Activated T-helper 1 cell treated with anti-CD3 and anti-CD28 coated beads, Interleukin-12 subunit alpha, Interleukin-12 subunit beta, Interleukin-2, Interleukin-4 antibody, amounts not matched to agents 30 ng/mL and 10 ng/mL and 1 ng/mL, durations not matched to agents 14 hours and 24 hours and 36 hours (primary cell): ENCODE results near the gene SPATA4. TPM values are rescaled to one million over a fixed set of nuclear protein-coding genes. Genes with fewer than 3 reads are reported as not detected.
A peak's percentile ranks its signal among the peaks of the same experiment; 100 is the strongest.

Source experiments
- DNase-seq: peaks from one replicate; pipeline ENCODE4 v3.0.0; 2021; ENCODE audit warnings: low spot score
- H3K27ac Mint-ChIP-seq: one replicate; pipeline ENCODE4 v1.8.0; 2021; ENCODE audit warnings: mild to moderate bottlenecking, mixed read lengths
- H3K27me3 Mint-ChIP-seq: one replicate; pipeline ENCODE4 v1.8.0; 2022; ENCODE audit warnings: mild to moderate bottlenecking, moderate library complexity, mixed read lengths; ENCODE audit not compliant: insufficient read depth
- H3K36me3 Mint-ChIP-seq: one replicate; pipeline ENCODE4 v1.8.0; 2021; ENCODE audit warnings: low read depth, mixed read lengths
- H3K4me1 Mint-ChIP-seq: one replicate; pipeline ENCODE4 v1.8.0; 2021; ENCODE audit warnings: low read depth, mixed read lengths
- H3K4me3 Mint-ChIP-seq: one replicate; pipeline ENCODE4 v1.8.0; 2021; ENCODE audit warnings: mild to moderate bottlenecking, moderate library complexity, mixed read lengths
- H3K9me3 Mint-ChIP-seq: one replicate; pipeline ENCODE4 v1.8.0; 2021; ENCODE audit warnings: mixed read lengths
- intact Hi-C: fragments of 100-400 bp; cut with micrococcal nuclease; formaldehyde crosslinking; loops from one replicate; pipeline ENCODE4 v1.15.1; 2024
- total RNA-seq: library from RNA; stranded (reverse); gene quantifications from 2 replicates; pipeline ENCODE4 v1.2.3, GENCODE V29; 2022

The SPATA4 gene
- total RNA-seq, 1 donor from 2014 or later, result not detected

GRCh38 chr4:176210579-176211296 lies 15.4 kb upstream of the SPATA4 start:
- no peaks in the 10 kb centered on the region for H3K9me3 Mint-ChIP-seq
- no peak for DNase-seq
- intact Hi-C loops, result no loop called here
- H3K27me3 Mint-ChIP-seq, result peaks cover 9% of the 10 kb centered on the region
- no peaks in the 10 kb centered on the region for H3K36me3 Mint-ChIP-seq
- H3K4me1 Mint-ChIP-seq, result no peaks in the 10 kb centered on the region
- no peak overlapping the region for H3K27ac Mint-ChIP-seq
- no peak overlapping the region for H3K4me3 Mint-ChIP-seq

GRCh38 chr4:176210101-176210500 lies 14.7 kb upstream of the SPATA4 start:
- Mint-ChIP-seq H3K4me3 (no peak overlapping the region), H3K27me3 (peaks cover 9% of the 10 kb centered on the region), H3K4me1 (no peaks in the 10 kb centered on the region), H3K9me3 (no peaks in the 10 kb centered on the region), H3K27ac (no peak overlapping the region), H3K36me3 (no peaks in the 10 kb centered on the region)
- intact Hi-C loops, result no loop called here
- DNase-seq, result no peak

DNA sequence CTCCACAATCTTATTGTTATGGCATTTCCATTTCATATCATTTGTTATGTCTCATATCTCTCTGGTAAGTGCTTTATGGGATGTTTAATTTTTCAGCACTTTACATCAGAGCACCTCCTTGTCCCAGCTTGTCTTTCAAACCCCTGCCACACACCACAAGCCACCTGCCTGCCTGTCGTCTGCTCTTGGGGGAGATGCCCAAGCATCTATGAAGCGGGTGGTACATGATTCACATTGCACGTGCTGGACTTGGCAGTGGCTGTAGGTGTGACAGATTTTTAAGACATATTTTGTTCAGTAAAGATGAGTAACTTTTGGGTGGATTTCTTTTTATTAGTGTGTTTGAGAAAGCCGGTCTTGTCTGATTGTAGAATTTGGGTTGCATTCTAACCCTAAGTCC lies 14.2 kb upstream of the SPATA4 start:
- intact Hi-C loops, result no loop called here
- Mint-ChIP-seq H3K27me3 (peaks cover 9% of the 10 kb centered on the region), H3K4me3 (no peak overlapping the region), H3K9me3 (no peaks in the 10 kb centered on the region), H3K27ac (no peak overlapping the region), H3K4me1 (no peaks in the 10 kb centered on the region), H3K36me3 (no peaks in the 10 kb centered on the region)
- no peak for DNase-seq

- H3K36me3 Mint-ChIP-seq, result no peaks in the 10 kb centered on the region
- peaks cover 9% of the 10 kb centered on the region for H3K27me3 Mint-ChIP-seq
- no peaks in the 10 kb centered on the region for H3K4me1 Mint-ChIP-seq
- no peak overlapping the region for H3K4me3 Mint-ChIP-seq
- intact Hi-C loops, result no loop called here
- no peak for DNase-seq
- no peak overlapping the region for H3K27ac Mint-ChIP-seq
- no peaks in the 10 kb centered on the region for H3K9me3 Mint-ChIP-seq
Observed at GRCh38 chr4:176207839-176208238, 12.5 kb upstream of the SPATA4 start.

DNA sequence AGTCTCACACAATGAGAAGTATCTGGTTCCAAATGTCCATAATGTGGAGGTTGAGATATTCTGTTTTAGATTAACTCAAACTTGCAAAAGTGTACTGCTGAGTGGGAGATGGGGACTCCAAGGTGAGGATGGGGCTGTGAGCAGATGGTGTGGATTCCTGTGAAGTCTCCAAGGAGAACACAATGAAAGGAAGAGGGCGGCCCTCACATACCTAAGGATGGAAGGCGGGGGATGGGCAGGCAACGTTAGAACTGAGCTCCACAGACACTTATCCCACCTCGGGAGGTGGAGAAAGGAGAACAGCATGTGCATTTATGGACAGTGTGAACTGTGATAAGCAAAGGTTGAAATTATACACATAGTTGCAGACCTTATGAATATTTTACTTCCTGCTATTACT lies 9.9 kb upstream of the SPATA4 start:
- intact Hi-C loops, result no loop called here
- DNase-seq, result no peak
- H3K36me3 Mint-ChIP-seq, result no peaks in the 10 kb centered on the region
- no peak overlapping the region for H3K4me3 Mint-ChIP-seq
- H3K9me3 Mint-ChIP-seq, result no peaks in the 10 kb centered on the region
- H3K27ac Mint-ChIP-seq, result no peak overlapping the region
- no peaks in the 10 kb centered on the region for H3K4me1 Mint-ChIP-seq
- H3K27me3 Mint-ChIP-seq, result peaks cover 15% of the 10 kb centered on the region

GRCh38 chr4:176198316-176198903 lies 3.0 kb upstream of the SPATA4 start:
- no peak for DNase-seq

DNA sequence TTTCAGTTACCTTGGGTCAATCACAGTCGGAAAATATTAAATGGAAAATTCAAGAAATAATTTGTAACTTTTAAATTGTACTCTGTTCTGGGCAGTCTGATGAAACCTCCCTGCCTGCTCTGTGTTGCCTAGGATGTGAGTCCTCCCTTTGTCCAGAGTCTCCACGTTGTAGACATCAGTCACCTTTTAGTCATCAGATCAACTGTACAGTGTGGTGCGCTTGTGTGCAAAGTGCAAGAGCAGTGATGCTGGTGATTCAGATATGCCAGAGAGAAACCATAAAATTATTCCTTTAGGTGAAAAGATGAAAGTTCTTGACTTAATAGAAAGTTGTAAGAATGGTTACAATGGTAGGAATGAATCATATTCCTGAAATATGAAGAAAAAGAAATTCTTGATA lies 1.4 kb downstream of the SPATA4 start:
- Mint-ChIP-seq H3K4me3 (peak overlapping the region; percentile 32), H3K36me3 (peaks cover 2% of the 10 kb centered on the region), H3K27ac (peak overlapping the region; percentile 54), H3K27me3 (peaks cover 32% of the 10 kb centered on the region), H3K9me3 (peaks cover 4% of the 10 kb centered on the region), H3K4me1 (peaks cover 22% of the 10 kb centered on the region)
- no peak for DNase-seq
- intact Hi-C loops, result loop anchor here (1.0 to 5.0 kb wide), 3 partner anchors 70 to 1912 kb away; partner anchors contain the start of genes CEP44 and FBXO8

More at GRCh38 chr4:176198316-176198903, 3.0 kb upstream of the SPATA4 start:
- Mint-ChIP-seq H3K4me3 (no peak overlapping the region), H3K36me3 (peaks cover 2% of the 10 kb centered on the region), H3K27me3 (peaks cover 28% of the 10 kb centered on the region), H3K27ac (no peak overlapping the region), H3K9me3 (peaks cover 4% of the 10 kb centered on the region), H3K4me1 (peaks cover 22% of the 10 kb centered on the region)
- intact Hi-C loops, result loop anchor here (5.0 kb wide), 1 partner anchor 1114 kb away; no protein-coding TSS in a partner anchor

DNA sequence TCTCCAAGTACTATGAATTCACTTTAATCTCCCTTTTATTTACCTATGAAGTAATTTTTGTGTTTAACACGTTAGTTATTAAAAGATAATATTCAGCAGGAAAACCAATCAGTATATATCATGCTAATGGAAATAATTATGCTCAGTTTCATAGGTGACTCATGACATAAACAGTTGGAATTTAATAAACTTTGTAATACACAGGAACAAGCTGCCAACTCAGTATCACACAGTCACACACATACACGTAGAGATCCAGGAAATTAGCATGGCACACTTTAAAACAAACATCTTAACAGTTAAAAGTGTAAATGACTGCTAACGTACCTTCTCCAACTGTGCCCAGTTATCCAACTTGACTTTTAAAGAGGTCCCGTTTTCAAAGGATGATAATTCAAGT lies 2.3 kb downstream of the SPATA4 start:
- Mint-ChIP-seq H3K27me3 (peaks cover 24% of the 10 kb centered on the region), H3K9me3 (peaks cover 4% of the 10 kb centered on the region), H3K27ac (no peak overlapping the region), H3K4me1 (peaks cover 22% of the 10 kb centered on the region), H3K4me3 (no peak overlapping the region), H3K36me3 (peaks cover 2% of the 10 kb centered on the region)
- DNase-seq, result no peak
- intact Hi-C loops, result loop anchor here (5.0 kb wide), 1 partner anchor 1911 kb away; the partner anchor contains the start of genes CEP44 and FBXO8

DNA sequence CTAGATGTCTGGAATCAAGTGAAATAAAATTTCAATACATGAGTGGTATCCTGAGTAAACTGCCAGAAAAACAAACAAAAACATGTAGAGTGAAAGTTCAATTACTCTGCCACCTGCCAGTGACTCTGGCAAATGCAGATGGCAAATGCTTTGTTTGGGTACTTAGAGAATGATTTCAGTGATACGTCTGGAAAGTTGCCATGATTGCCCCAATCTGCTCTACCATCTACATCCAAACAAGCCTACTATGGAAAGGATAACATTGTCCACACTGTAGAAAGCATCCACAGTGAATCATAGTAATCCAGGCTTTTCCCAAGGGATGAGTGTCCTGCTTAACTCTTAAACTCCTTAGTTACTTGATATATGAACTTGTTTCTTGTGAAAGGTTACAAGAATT lies 3.4 kb downstream of the SPATA4 start:
- H3K9me3 Mint-ChIP-seq, result peaks cover 4% of the 10 kb centered on the region
- no peak for DNase-seq
- no peak overlapping the region for H3K27ac Mint-ChIP-seq
- no peak overlapping the region for H3K4me3 Mint-ChIP-seq
- H3K4me1 Mint-ChIP-seq, result peaks cover 22% of the 10 kb centered on the region
- peaks cover 21% of the 10 kb centered on the region for H3K27me3 Mint-ChIP-seq
- intact Hi-C loops, result loop anchor here (5.0 kb wide), 1 partner anchor 1910 kb away; the partner anchor contains the start of genes CEP44 and FBXO8
- peaks cover 2% of the 10 kb centered on the region for H3K36me3 Mint-ChIP-seq

- Mint-ChIP-seq H3K4me3 (no peak overlapping the region), H3K27ac (no peak overlapping the region), H3K4me1 (peaks cover 14% of the 10 kb centered on the region), H3K27me3 (peaks cover 21% of the 10 kb centered on the region), H3K36me3 (no peaks in the 10 kb centered on the region), H3K9me3 (no peaks in the 10 kb centered on the region)
- intact Hi-C loops, result loop anchor here (5.0 kb wide), 1 partner anchor 1908 kb away; the partner anchor contains the start of genes CEP44 and FBXO8
- DNase-seq, result no peak
Observed at GRCh38 chr4:176189891-176190795, 5.2 kb downstream of the SPATA4 start.

DNA sequence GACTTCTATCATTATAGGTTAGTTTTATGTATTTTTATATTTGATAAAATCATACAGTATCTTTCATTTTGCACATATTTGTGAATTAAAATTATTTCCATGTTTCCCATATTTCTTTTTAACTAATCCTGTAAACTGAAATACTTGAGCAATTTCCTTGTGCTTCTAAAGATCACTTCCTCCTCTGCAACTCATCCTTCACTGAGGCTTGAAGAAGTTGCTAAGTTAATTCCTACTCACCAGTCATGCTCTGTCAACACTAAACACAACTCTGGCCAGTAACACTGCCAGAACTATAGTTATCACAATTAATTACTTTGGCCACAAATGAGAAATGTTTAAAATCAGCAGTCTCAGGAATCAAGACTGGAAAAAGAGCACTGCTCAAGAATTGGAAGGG lies 6.7 kb downstream of the SPATA4 start:
- peaks cover 2% of the 10 kb centered on the region for H3K4me1 Mint-ChIP-seq
- H3K27ac Mint-ChIP-seq, result no peak overlapping the region
- no peaks in the 10 kb centered on the region for H3K9me3 Mint-ChIP-seq
- no peaks in the 10 kb centered on the region for H3K36me3 Mint-ChIP-seq
- peaks cover 16% of the 10 kb centered on the region for H3K27me3 Mint-ChIP-seq
- DNase-seq, result no peak
- no peak overlapping the region for H3K4me3 Mint-ChIP-seq
- intact Hi-C loops, result no loop called here

DNA sequence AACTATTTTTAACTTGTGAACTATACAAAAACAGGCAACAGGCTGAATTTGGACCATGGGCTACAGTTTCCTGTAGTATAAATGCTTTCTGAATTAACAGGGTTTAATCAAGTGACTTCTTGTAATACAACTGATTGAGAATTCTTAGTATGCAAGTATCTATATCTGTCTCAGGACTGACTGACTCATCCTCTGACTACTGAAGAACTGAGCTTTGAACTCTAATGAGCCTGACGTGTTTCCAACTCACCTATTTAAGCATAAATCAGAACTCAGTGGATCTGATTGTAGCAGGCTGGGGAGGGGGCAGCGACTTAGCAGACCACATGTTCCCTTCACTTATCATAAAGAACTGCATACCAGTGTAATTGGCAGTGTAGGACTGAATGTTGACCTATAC lies 7.8 kb downstream of the SPATA4 start:
- Mint-ChIP-seq H3K4me1 (no peaks in the 10 kb centered on the region), H3K27ac (no peak overlapping the region), H3K4me3 (no peak overlapping the region), H3K36me3 (no peaks in the 10 kb centered on the region), H3K27me3 (peaks cover 16% of the 10 kb centered on the region), H3K9me3 (no peaks in the 10 kb centered on the region)
- intact Hi-C loops, result no loop called here
- no peak for DNase-seq
